ENCODE results near the gene LIME1.

DNA sequence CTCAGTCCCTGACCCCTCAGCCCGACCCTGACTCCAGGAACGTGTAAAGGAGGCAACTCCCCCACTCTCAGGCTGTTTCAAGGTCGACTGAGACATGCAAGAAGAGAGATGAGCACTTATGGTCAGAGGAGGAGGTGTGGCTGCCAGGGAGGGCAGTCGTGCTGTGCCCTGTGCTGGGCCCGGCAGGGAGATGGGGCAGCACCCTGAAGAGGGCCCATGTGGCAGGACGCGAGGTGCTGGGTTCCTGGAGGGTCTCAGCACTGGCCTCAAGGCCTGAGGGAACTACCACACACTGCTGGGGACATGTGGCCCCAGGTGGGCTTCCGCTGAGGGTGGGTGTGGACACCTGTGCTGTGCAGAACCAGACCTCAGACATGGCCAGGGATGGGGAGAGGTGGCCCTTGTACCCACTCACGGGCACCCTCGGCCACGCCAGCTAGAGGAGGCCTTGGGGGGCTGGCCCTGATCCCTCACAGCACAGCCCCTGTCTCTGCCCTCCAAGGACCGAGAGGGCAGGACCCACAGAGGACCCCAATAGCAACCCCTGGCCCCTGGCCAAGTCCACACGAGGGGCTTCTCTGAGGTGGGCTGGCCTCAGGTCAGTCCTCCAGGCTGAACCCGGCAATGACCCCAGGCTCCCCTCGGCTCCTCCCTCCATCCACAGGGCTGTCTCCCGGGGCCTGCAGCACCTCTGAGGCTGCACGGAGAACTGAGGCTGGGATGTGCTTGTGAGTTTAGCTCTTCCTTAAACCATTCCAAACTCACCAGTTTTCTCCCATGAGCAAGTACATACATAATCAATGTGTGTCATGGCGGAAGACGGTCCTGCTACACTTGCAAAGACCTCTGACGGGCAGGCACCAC lies 11.8 kb downstream of the LIME1 start:
- TF ChIP-seq POLR2A (IDR thresholded peaks at IDR 0.05; ENCODE audit: low read depth, low read length) (no peak), POLR2AphosphoS5 (IDR thresholded peaks at IDR 0.05; ENCODE audit: low read depth, low read length) (no peak), PAX5 (IDR thresholded peaks at IDR 0.05; ENCODE audit: insufficient read depth, low read length, severe bottlenecking) (no peak), TAF1 (IDR thresholded peaks at IDR 0.05; ENCODE audit: low read depth, low read length) (no peak), POU2F2 (IDR thresholded peaks at IDR 0.05; ENCODE audit: low read depth, low read length) (no peak), SPI1 (IDR thresholded peaks at IDR 0.05; ENCODE audit: low read depth, low read length) (no peak)

All from GM12891 (cell line).